G401 (cell line): ENCODE data around the gene LRRC38. TPM values are rescaled to one million over a fixed set of nuclear protein-coding genes. Genes with fewer than 3 reads are reported as not detected.

Experiments
- total RNA-seq: library from RNA; depleted of rRNA; stranded (reverse); fragments of >200 nt; shearing (Covaris generic); gene quantifications from 2 replicates; pipeline ENCODE4 v1.2.3, GENCODE V29; 2014; rRNA removed

Gene LRRC38
- total RNA-seq, 1 experiment from 2014 or later, result not detected

Other genes with a start within 250 kb of the LRRC38 start
- 0.43 and 3.0 TPM in 2 replicates for gene PRAMEF8, start 228.9 kb downstream of the LRRC38 start, total RNA-seq
- gene PRAMEF33, start 210.5 kb downstream of the LRRC38 start, total RNA-seq, result not detected in 2 replicates
- gene PRAMEF15, start 198.4 kb downstream of the LRRC38 start, total RNA-seq, result 0.12 and 0.24 TPM in 2 replicates
- gene PRAMEF14, start 166.9 kb downstream of the LRRC38 start, total RNA-seq, result 1.5 TPM in 1 of 2 replicates, not detected in the other
- not detected in 2 replicates for gene PRAMEF19, start 142.1 kb downstream of the LRRC38 start, total RNA-seq
- not detected in 2 replicates for gene PRAMEF17, start 124.4 kb downstream of the LRRC38 start, total RNA-seq
- gene PRAMEF20, start 103.6 kb downstream of the LRRC38 start, total RNA-seq, result not detected in 2 replicates
- not detected in 2 replicates for gene PDPN, start 69.8 kb upstream of the LRRC38 start, total RNA-seq
- gene PRDM2, start 186.2 kb upstream of the LRRC38 start, total RNA-seq, result 1.1 and 7.9 TPM in 2 replicates